ENCODE data around the gene GPANK1.

Gene GPANK1

DNA sequence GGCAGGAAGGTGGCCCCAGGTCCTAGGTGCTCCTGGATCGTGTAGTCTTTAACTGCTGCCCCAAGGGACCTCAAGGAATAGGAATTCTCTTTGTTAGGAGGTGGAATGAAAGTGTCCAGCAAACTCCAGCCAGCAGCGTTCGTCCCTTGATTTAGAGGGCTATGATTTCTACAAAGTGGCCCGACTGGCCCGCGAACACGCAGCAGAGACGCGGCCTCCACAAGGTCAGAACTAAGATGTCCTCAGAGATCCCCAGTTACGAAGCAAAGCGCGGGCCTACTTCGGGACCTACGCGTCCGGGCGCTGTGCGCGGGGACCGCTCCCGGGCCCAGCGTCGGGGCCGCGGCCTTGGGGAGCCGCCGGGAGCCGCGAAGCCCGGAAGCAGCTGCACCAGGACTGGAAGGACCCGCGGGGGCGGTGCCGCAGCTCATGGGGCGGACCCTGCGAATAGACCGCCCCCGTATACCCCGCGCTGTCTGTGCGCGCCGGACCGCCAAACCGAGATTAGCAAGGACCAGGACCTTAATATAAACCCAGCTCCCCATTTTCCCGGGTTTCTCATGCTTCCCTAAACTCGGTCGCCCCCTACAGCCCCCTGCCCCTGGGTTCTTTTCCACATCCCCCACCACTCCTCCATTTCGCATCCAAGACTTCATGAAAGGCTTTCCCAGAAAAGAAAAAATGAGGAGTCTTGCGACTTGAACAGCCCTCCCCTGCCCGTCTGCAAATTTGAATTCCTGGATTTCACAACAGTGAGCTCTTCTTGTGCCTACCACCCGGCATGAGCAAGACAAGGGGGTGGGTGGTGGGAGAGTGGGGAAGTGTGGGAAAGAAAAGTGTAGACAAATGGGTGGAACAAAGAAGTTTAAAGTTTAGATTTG is 4.2 kb downstream of the GPANK1 start, which contains the start of gene C6orf47:
Gene C6orf47 (minus strand): TSS at position 398 of the 881 bp plus-strand sequence. CDS start 831 bp downstream, outside the sequence.
- TF ChIP-seq, protein P1, sequence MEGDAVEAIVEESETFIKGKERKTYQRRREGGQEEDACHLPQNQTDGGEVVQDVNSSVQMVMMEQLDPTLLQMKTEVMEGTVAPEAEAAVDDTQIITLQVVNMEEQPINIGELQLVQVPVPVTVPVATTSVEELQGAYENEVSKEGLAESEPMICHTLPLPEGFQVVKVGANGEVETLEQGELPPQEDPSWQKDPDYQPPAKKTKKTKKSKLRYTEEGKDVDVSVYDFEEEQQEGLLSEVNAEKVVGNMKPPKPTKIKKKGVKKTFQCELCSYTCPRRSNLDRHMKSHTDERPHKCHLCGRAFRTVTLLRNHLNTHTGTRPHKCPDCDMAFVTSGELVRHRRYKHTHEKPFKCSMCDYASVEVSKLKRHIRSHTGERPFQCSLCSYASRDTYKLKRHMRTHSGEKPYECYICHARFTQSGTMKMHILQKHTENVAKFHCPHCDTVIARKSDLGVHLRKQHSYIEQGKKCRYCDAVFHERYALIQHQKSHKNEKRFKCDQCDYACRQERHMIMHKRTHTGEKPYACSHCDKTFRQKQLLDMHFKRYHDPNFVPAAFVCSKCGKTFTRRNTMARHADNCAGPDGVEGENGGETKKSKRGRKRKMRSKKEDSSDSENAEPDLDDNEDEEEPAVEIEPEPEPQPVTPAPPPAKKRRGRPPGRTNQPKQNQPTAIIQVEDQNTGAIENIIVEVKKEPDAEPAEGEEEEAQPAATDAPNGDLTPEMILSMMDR (conservative IDR thresholded peaks at IDR 0.05; ENCODE audit: low read depth), result no peak
- ChIA-PET CTCF (interaction anchor here (0.6 to 0.9 kb wide), 2 partner anchors 9 to 164 kb away, joined by 3 to 8 read pairs; no protein-coding TSS in a partner anchor), POLR2A (ENCODE audit: low non-redundant PET) (interaction anchor here (0.9 to 1.0 kb wide), 2 partner anchors 10 to 75 kb away, joined by 3 to 4 read pairs; no protein-coding TSS in a partner anchor)
- DNase-seq (ENCODE audit: low spot score), result peak; percentile 80
- H3K27ac ChIP-seq, result peak within 1 kb of the TSS; percentile 88

DNA sequence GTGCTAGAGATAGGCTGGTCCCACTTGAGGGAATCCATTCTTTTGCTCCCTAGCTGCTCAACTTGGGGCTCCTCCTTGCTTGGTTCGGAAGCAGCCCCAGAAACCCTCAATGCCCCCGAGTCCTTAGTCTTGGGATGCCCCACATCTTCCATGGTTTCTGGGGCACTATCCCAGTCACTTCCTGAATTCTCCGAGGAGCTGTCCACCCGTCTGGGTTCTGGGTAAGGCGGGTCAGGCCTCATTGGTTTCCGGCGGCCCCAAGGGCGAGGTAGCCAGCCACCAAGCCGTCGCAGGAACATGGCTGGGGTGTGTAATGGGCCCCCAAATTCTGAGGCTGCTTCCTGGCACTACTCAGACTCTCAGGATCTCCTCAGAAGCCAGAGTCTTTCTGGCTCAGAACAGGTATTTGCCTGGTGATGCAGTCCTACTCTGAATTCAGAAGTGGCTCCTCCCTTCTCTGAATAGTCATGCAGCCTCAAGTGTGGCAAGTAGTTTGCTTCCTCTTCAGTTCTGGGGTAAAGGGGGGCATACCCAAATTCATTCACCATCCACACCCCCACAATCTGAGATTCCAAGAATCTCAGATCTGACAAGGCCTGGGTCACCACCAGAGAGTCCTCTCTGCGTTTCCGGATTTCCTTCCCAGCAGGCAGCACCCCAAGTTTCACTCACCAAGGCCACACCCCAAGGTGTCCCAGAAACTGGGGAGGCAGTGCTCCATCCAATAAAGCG is 5.0 kb downstream of the GPANK1 start:
- DNase-seq (ENCODE audit: low spot score), result peak; percentile 38
- H3K27ac ChIP-seq, result peak overlapping the region; percentile 88
- TF ChIP-seq, protein P1 (conservative IDR thresholded peaks at IDR 0.05; ENCODE audit: low read depth), result no peak
- POLR2A ChIA-PET (ENCODE audit: low non-redundant PET), result interaction anchor here (0.9 to 1.0 kb wide), 2 partner anchors 10 to 76 kb away, joined by 3 to 4 read pairs; no protein-coding TSS in a partner anchor
- CTCF ChIA-PET, result no interaction called here

DNA sequence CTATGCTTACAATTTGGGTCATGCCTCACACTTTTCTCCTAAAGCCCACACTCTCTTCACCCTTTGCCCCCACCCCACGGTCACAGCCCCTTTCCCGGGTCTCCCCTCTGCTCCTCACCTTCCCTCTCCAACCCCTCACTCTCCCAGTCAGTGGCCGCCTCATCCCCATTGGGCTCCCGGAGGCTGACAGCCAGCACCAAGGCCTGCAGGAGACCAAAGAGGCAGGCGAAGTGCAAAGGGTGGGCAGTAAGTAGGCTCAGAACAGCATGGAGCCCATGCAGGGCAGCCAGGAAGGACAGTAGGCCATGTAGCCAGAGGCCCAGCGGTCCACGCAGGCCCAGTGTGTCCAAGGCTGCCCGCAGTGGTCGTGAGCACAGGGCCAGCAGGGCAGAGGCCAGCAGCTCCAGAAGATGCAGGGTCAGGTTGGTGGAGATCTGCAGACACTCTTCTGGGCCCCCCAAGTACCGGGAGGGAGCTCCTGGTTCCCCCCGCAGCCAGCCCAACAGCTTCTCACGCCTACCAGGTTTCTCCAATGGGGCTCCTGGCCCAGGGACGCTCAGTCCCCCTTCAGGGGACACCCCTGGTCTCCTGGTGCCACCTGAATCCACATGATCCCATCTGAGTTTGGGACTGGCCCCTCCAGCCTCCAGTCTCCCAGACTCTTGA is 5.7 kb downstream of the GPANK1 start:
- peak overlapping the region; percentile 88 for H3K27ac ChIP-seq
- CTCF ChIA-PET, result no interaction called here
- POLR2A ChIA-PET (ENCODE audit: low non-redundant PET), result no interaction called here
- TF ChIP-seq, protein P1 (conservative IDR thresholded peaks at IDR 0.05; ENCODE audit: low read depth), result no peak
- no peak for DNase-seq (ENCODE audit: low spot score)

DNA sequence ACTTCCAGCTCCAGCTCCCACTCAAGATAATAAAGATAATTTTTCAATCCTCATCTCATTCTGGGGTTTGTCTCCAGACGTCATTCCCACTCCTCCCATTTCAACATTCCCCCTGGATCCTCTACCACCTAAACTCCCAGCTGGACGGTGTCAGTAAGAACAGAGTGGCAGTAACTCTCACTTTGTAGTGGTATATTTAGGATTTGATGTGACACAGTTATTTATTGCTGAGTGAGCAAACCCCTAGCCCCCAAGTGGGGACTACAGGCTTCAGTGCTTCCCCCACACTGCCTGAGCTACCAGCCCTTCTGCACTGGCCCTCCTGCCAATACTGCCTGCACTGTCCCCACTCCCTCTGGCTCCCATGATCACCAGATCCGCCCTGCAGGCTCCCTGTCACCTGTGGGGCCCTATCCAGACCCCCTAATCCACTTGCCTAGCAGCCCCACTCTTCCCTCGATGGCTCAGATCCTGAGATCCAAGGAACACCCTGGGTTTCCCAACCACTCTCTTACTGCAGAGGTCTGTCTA is 6.6 kb downstream of the GPANK1 start:
- DNase-seq (ENCODE audit: low spot score), result no peak
- TF ChIP-seq, protein P1 (conservative IDR thresholded peaks at IDR 0.05; ENCODE audit: low read depth), result no peak
- CTCF ChIA-PET, result interaction anchor here (0.6 to 1.0 kb wide), 3 partner anchors 13 to 409 kb away, joined by 3 to 5 read pairs (median 3); partner anchors contain the start of genes ATP6V1G2 and NFKBIL1

DNA sequence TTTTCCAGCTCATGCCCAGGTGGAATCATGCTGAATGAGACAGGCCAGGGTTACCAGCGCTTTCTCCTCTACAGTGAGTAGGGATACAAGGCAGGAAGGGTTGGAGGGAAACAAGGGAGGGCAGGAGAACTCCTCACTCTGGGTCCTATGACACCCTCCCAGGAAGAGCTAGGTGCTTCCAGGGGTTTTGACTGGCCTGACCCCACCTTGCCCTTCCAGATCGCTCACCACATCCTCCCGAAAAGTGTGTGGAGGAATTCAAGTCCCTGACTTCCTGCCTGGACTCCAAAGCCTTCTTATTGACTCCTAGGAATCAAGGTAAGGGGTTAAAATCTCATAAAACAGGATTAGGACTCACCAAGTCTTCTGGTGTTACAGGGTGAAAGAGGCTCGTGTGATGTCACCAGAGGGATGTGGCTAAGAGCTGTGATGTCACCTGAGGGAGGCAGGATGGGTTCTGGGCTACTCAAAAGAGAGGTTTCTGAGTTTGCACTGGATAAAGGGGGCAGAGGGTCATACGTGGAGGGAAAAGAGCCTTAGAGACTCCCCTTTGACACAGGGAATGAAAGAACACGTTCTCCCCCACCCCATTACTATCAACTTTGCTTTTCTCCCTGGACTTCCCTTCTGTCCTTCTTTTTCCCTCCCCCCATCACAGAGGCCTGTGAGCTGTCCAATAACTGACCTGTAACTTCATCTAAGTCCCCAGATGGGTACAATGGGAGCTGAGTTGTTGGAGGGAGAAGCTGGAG is 7.2 kb downstream of the GPANK1 start:
- TF ChIP-seq, protein P1 (conservative IDR thresholded peaks at IDR 0.05; ENCODE audit: low read depth), result no peak
- H3K27ac ChIP-seq, result peak overlapping the region; percentile 31
- ChIA-PET POLR2A (ENCODE audit: low non-redundant PET) (no interaction called here), CTCF (interaction anchor here (0.6 to 1.0 kb wide), 3 partner anchors 13 to 409 kb away, joined by 3 to 5 read pairs (median 3); partner anchors contain the start of genes ATP6V1G2 and NFKBIL1)
- no peak for DNase-seq (ENCODE audit: low spot score)

More for the DNA sequence above, 6.6 kb downstream of the GPANK1 start:
- POLR2A ChIA-PET (ENCODE audit: low non-redundant PET), result no interaction called here
- H3K27ac ChIP-seq, result peak overlapping the region; percentile 25; the same call in 1 of the 2 replicates

All from RWPE1 (cell line).